GM21786 (cell line): Measurements from ENCODE around the gene CFAP43.

Source experiments
- ATAC-seq: cut with Tn5 transposase; IDR thresholded peaks from one replicate; pipeline ENCODE4 v1.9.1; 2021; ENCODE audit not compliant: unreplicated experiment

CFAP43 gene

DNA sequence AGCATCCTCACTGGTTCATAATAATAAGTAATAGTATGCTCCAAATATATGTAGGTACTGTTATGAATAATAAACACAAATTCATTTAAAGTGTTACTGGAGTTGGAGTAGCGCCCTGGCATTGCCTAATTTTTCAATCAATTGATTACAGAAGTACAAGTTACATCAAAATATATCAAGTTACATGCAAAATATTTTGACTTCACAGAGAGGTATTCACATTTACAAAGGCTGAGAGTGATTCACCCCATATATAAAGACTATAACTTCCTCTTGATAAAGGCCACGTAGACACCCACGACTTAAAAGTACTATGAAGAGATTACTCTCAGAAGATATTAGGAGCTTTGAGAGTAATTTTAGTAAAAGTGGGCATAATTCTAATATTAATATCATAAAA, 132.9 kb downstream of the CFAP43 start:
- ATAC-seq, result no peak

DNA sequence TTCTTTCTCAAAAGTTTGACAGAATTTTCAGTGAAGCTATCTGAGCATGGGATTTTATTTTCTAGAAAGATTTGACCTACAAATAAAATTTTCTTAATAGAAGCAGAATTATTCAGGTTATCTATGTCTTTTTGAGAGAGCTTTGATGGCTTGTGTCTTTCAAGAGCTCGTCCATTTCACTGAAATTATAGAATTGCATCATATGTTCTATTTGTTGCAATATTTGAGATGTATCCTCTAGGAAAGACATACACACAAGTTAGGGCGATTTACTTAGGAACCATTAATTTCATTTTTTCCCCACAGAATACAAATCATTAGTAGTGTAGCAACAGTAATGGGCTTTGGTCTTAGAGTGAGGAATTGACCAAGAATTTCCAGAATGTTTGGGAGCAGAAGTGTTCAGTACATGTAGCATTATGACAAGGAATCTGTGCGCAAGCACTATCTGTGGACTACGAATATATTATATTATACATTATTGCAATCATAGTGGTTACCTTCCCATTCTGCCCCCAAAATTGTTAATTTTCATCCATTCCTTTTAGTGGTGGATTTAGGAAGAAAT, 133.7 kb downstream of the CFAP43 start:
- no peak for ATAC-seq

DNA sequence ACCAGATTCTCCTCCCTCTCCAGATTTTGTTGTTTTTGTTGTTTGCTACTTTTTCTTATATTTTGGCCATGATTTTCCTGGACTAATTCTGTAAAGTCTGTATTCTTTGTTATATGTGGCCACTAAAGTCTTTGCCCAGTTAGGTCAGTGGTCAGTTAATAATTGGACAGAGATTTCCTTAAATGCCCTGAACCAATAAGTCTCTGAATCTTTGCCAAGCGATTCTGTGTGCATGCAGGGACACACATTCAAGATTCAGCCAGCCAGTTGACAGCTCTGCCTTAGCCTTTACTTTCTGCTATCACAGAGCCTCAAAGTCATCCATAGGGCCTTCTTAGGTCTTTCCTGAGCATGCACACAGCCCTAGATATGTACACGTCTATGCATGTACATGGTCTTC, 135.5 kb downstream of the CFAP43 start:
- ATAC-seq, result no peak

- no peak for ATAC-seq
Measured at GRCh38 chr10:104092749-104093148, 139.4 kb downstream of the CFAP43 start.

DNA sequence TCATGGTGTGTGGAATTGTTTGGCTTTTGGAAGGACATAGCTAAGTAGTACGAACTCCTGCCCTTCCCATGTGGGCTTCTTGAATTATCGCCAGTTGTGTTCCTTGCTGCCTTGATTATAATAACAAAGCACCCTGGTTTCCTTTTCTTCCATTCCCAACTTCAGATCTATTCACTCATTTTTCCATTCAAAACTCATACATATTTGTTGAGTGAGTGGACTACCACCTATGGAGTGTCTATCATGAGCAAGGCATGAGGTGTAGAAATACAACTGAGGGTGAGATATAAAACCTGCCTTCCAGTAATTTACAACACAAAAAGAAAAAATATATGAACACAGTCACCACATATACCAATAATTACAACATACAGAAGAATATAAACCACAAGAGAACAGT, 141.6 kb downstream of the CFAP43 start:
- no peak for ATAC-seq

GRCh38 chr10:104089621-104090020, 142.5 kb downstream of the CFAP43 start:
- no peak for ATAC-seq

DNA sequence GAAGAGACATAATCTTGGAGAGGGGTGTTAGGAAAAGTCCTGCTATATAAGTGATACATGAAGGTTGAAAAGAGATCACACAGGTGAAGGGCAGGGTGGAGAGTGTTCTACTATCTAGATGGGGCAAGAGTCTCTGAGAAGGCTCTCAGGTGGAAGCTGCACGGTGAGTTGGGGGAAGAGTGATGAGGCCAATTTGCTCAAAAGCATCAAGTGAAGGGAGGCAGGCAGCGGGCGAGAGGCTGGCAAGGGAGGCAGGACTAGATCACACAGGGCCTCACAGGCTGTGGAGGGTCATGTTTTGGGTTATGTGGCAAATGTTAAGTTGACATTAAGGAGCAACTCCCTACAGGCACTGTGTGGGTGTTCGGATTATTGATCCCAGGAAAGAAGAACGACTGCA, 143.9 kb downstream of the CFAP43 start:
- no peak for ATAC-seq

- no peak for ATAC-seq
Measured at GRCh38 chr10:104085801-104086400, 146.3 kb downstream of the CFAP43 start, which contains the start of gene COL17A1. Gene COL17A1, minus strand, starts transcription at chr10:104085880. Its CDS starts 5,207 bp downstream, at chr10:104080673.

- no peak for ATAC-seq
Measured at GRCh38 chr10:104084482-104085142, 147.6 kb downstream of the CFAP43 start.

DNA sequence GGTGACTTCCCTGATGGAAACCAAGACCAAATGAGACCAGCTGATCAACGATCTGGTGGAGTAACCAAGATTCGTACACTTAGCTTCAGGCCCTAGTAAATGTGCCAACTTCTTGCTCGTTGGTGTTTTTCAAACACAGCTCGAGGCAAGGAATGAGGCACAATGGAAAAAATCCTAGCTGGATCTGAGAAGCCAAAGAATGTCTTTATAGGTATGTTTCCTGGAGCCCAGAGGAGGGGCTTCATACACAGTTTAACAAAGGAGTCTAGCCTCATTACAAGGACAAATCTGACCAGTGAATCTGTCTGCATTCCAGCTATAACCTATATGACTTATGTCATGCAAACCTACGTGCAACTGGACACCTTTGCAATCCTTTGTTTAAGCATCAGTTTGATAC, 150.2 kb downstream of the CFAP43 start:
- no peak for ATAC-seq

- ATAC-seq, result no peak
Measured at GRCh38 chr10:104080762-104081161, 151.4 kb downstream of the CFAP43 start.
